Neural progenitor cell (in vitro differentiated cells): ENCODE results near the gene CTSF. TPM values are rescaled to one million over a fixed set of nuclear protein-coding genes. Genes with fewer than 3 reads are reported as not detected.

Experiments used
- DNase-seq: peaks from one replicate; pipeline ENCODE4 v3.0.0-alpha.2; 2016; ENCODE audit warnings: low spot score
- H2AFZ ChIP-seq: fragments of 200-600 bp; sonication (generic); replicated peaks from 2 replicates; pipeline ENCODE4 v1.6.1; 2016; ENCODE audit warnings: antibody characterized with exemption
- H3F3A ChIP-seq: fragments of 200-600 bp; sonication (generic); 2 replicates; pipeline ENCODE4 v1.6.1; 2016; ENCODE audit warnings: antibody characterized with exemption, low read depth
- H3K27ac ChIP-seq: fragments of 200-600 bp; sonication (generic); 2 replicates; pipeline ENCODE4 v1.5.1; 2016; ENCODE audit warnings: mild to moderate bottlenecking
- H3K27me3 ChIP-seq: fragments of 200-600 bp; sonication (generic); 2 replicates; pipeline ENCODE4 v1.6.1; 2016; ENCODE audit warnings: mild to moderate bottlenecking, moderate library complexity
- H3K36me3 ChIP-seq: fragments of 200-600 bp; sonication (generic); 2 replicates; pipeline ENCODE4 v1.5.1; 2016
- H3K4me1 ChIP-seq: fragments of 200-600 bp; sonication (generic); 2 replicates; pipeline ENCODE4 v1.6.1; 2016; ENCODE audit warnings: mixed run types
- H3K4me2 ChIP-seq: fragments of 200-600 bp; sonication (generic); 2 replicates; pipeline ENCODE4 v1.6.1; 2016
- H3K4me3 ChIP-seq: fragments of 200-600 bp; sonication (generic); 2 replicates; pipeline ENCODE4 v1.5.1; 2016
- H3K79me2 ChIP-seq: fragments of 200-600 bp; sonication (generic); 2 replicates; pipeline ENCODE4 v1.6.1; 2016; ENCODE audit warnings: low read depth
- H3K9ac ChIP-seq: fragments of 200-600 bp; sonication (generic); 2 replicates; pipeline ENCODE4 v1.6.1; 2016
- H3K9me3 ChIP-seq: fragments of 200-600 bp; sonication (generic); 2 replicates; pipeline ENCODE4 v1.5.1; 2016; ENCODE audit warnings: low read depth
- H4K20me1 ChIP-seq: fragments of 200-600 bp; sonication (generic); 2 replicates; pipeline ENCODE4 v1.6.1; 2016; ENCODE audit warnings: low read depth
- H3K27ac Mint-ChIP-seq: 3 replicates; pipeline ENCODE4 v1.8.0; 2021; ENCODE audit warnings: mixed read lengths
- H3K27me3 Mint-ChIP-seq: 2 replicates; pipeline ENCODE4 v1.8.0; 2022; ENCODE audit warnings: low read depth, mild to moderate bottlenecking, inconsistent platforms, moderate library complexity, mixed read lengths; ENCODE audit not compliant: insufficient read depth
- H3K36me3 Mint-ChIP-seq: 3 replicates; pipeline ENCODE4 v1.8.0; 2021; ENCODE audit warnings: mixed read lengths
- H3K4me1 Mint-ChIP-seq: 3 replicates; pipeline ENCODE4 v1.8.0; 2021; ENCODE audit warnings: mixed read lengths
- H3K4me3 Mint-ChIP-seq: 3 replicates; pipeline ENCODE4 v1.8.0; 2021; ENCODE audit warnings: mild to moderate bottlenecking, moderate library complexity, mixed read lengths
- H3K9me3 Mint-ChIP-seq: 3 replicates; pipeline ENCODE4 v1.8.0; 2020; ENCODE audit warnings: mixed read lengths
- EZH2 ChIP-seq: fragments of 200-600 bp; sonication (generic); IDR thresholded peaks from 2 replicates; pipeline ENCODE4 v1.6.1; 2017; ENCODE audit warnings: antibody characterized with exemption, mild to moderate bottlenecking, moderate library complexity
- EZH2phosphoT487 ChIP-seq: fragments of 200-600 bp; sonication (generic); IDR thresholded peaks from 2 replicates; pipeline ENCODE4 v1.6.1; 2017; ENCODE audit warnings: antibody characterized with exemption
- total RNA-seq: library from RNA; depleted of rRNA; stranded (reverse); fragments of >200 nt; gene quantifications from 2 replicates; pipeline ENCODE4 v1.2.3, GENCODE V29; 2015; ENCODE audit warnings: low replicate concordance
- TF ChIP-seq, protein P1 (sequence below): fragments of 200-600 bp; sonication (generic); IDR thresholded peaks from 2 replicates; pipeline ENCODE4 v1.5.1; 2017; ENCODE audit warnings: antibody characterized with exemption, mild to moderate bottlenecking

CTSF gene
- total RNA-seq, 1 donor from 2014 or later: not detected

DNA sequence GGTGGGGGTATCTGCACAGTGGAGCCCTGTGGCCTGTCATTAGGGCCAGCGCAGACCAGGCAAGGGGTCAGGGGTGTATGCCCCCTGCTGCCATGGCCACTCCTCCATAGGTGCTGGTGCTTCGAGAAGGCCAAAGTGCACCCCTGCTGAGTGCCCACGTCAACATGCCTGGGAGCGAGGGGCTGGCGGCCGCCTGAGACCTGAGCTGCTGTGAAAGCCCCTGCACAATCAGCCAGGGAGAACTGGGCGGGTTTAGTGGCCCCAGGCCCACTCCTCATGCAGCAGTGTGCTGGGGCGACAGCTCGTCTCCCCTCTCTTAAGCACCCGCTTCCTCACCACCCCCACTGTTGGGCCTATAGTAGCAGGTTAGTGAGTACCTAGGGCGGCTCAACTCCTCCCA is 36.6 kb downstream of the CTSF start:
- no peaks in the 10 kb centered on the region for H3K4me1 Mint-ChIP-seq
- no peaks in the 10 kb centered on the region for H3K9me3 ChIP-seq
- H3K27me3 ChIP-seq: no peaks in the 10 kb centered on the region

DNA sequence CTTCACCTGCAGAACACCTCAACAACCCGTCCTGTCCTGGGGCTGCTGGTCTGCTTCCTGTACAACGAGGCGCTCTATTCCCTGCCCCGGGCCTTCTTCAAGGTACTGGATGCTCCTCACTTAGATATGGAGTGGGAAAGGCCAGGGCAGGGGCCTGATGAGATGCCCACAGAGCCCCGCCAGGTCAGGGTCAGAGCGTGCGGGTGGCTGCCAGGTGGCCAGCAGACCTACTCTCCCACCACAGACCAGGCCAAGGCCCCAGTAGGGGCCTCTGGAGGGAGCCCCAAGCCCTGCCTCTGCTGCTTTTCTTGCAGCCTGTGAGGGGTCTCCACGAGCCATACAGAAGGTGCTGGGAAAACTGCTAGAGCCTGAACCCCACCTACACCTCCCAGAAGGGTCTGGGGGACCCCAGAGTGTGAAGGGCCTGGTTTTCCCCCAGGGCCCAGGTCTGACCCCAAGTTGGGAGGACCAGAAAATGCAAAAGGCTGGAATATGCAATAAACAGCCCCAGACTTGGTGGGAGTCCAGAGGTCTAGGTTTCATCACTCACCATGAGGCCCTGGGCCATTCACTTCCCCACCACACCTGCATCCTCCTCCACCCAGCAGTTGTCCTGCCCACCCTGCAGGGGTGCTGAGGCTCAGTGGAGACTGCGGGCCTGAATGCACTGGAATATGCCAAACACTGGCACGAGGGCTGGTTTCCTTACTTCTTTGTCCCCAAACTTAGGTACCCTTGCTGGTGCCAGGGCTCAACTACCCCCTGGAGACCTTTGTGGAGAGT is 37.3 kb downstream of the CTSF start:
- Histone ChIP-seq H3K4me2 (no peak overlapping the region), H3K79me2 (no peaks in the 10 kb centered on the region), H3K36me3 (no peaks in the 10 kb centered on the region), H3K9me3 (no peaks in the 10 kb centered on the region), H3K9ac (no peak overlapping the region), H3K27ac (no peak overlapping the region), H3K27me3 (no peaks in the 10 kb centered on the region), H3K4me1 (no peaks in the 10 kb centered on the region), H4K20me1 (no peaks in the 10 kb centered on the region), H3K4me3 (no peak overlapping the region), H3F3A (no peaks in the 10 kb centered on the region), H2AFZ (no peak overlapping the region)
- no peaks in the 10 kb centered on the region for H3K4me1 Mint-ChIP-seq
- no peak overlapping the region for H3K4me3 Mint-ChIP-seq
- no peak for TF ChIP-seq EZH2
- no peak for TF ChIP-seq EZH2phosphoT487
- TF ChIP-seq, protein P1, sequence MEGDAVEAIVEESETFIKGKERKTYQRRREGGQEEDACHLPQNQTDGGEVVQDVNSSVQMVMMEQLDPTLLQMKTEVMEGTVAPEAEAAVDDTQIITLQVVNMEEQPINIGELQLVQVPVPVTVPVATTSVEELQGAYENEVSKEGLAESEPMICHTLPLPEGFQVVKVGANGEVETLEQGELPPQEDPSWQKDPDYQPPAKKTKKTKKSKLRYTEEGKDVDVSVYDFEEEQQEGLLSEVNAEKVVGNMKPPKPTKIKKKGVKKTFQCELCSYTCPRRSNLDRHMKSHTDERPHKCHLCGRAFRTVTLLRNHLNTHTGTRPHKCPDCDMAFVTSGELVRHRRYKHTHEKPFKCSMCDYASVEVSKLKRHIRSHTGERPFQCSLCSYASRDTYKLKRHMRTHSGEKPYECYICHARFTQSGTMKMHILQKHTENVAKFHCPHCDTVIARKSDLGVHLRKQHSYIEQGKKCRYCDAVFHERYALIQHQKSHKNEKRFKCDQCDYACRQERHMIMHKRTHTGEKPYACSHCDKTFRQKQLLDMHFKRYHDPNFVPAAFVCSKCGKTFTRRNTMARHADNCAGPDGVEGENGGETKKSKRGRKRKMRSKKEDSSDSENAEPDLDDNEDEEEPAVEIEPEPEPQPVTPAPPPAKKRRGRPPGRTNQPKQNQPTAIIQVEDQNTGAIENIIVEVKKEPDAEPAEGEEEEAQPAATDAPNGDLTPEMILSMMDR: no peak
- H3K27ac Mint-ChIP-seq: no peak overlapping the region
- H3K36me3 Mint-ChIP-seq: peaks cover 19% of the 10 kb centered on the region
- H3K27me3 Mint-ChIP-seq: peaks cover 7% of the 10 kb centered on the region
- no peaks in the 10 kb centered on the region for H3K9me3 Mint-ChIP-seq
- no peak for DNase-seq

More for the DNA sequence above, 36.6 kb downstream of the CTSF start:
- Histone ChIP-seq H4K20me1 (no peaks in the 10 kb centered on the region), H3F3A (no peaks in the 10 kb centered on the region), H3K27ac (no peak overlapping the region), H3K4me1 (no peaks in the 10 kb centered on the region), H3K36me3 (no peaks in the 10 kb centered on the region), H3K9ac (no peak overlapping the region), H3K79me2 (no peaks in the 10 kb centered on the region), H3K4me3 (no peak overlapping the region), H3K4me2 (no peak overlapping the region), H2AFZ (no peak overlapping the region)
- TF ChIP-seq EZH2phosphoT487 (no peak), EZH2 (no peak)
- TF ChIP-seq, protein P1: no peak
- Mint-ChIP-seq H3K36me3 (peaks cover 19% of the 10 kb centered on the region), H3K27ac (no peak overlapping the region), H3K27me3 (peaks cover 7% of the 10 kb centered on the region), H3K4me3 (no peak overlapping the region), H3K9me3 (no peaks in the 10 kb centered on the region)
- DNase-seq: no peak

DNA sequence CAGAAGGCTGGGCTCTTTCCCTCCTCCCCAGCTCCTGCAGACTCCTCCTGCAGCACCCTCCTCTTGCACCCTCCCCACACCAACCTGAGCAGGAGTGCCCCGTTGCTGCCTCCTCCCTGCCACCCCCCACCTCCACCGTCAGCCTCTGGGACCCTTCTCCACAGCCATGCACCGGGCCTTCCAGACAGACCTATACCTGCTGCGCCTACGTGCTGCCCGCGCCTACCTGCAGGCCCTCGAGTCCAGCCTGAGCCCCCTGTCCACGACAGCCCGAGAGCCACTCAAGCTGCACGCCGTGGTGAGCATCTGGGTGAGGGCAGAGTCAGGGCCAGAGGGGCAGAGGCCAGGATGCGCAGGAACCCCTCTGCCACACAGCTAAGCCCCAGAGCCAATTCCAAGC is 38.8 kb downstream of the CTSF start:
- H3K27me3 Mint-ChIP-seq: peaks cover 10% of the 10 kb centered on the region
- Histone ChIP-seq H3K9ac (no peak overlapping the region), H3K79me2 (no peaks in the 10 kb centered on the region), H3F3A (no peaks in the 10 kb centered on the region), H3K4me1 (no peaks in the 10 kb centered on the region), H3K27me3 (no peaks in the 10 kb centered on the region), H3K4me3 (no peak overlapping the region), H3K4me2 (no peak overlapping the region), H4K20me1 (no peaks in the 10 kb centered on the region), H3K9me3 (no peaks in the 10 kb centered on the region), H2AFZ (no peak overlapping the region), H3K27ac (no peak overlapping the region), H3K36me3 (no peaks in the 10 kb centered on the region)
- H3K4me1 Mint-ChIP-seq: no peaks in the 10 kb centered on the region
- no peak overlapping the region for H3K4me3 Mint-ChIP-seq
- DNase-seq: no peak
- TF ChIP-seq EZH2phosphoT487: no peak
- TF ChIP-seq, protein P1: no peak
- H3K27ac Mint-ChIP-seq: no peak overlapping the region
- peaks cover 18% of the 10 kb centered on the region for H3K36me3 Mint-ChIP-seq
- H3K9me3 Mint-ChIP-seq: no peaks in the 10 kb centered on the region
